Mesothelial cell of epicardium (in vitro differentiated cells): ENCODE measurements around the gene CAMTA1. TPM values are rescaled to one million over a fixed set of nuclear protein-coding genes. Genes with fewer than 3 reads are reported as not detected.

Source experiments
- DNase-seq, 2 experiments: peaks; one replicate each; pipeline ENCODE4 v3.0.0; 2021; ENCODE audit warnings: low spot score in 2 of 2; ENCODE audit not compliant: unreplicated experiment in 2 of 2
- H3K27ac Mint-ChIP-seq: 2 replicates; pipeline ENCODE4 v1.8.0; 2021; ENCODE audit warnings: mixed read lengths
- H3K27me3 Mint-ChIP-seq: 2 replicates; pipeline ENCODE4 v1.8.0; 2021; ENCODE audit warnings: low read depth, mixed read lengths
- H3K36me3 Mint-ChIP-seq: 2 replicates; pipeline ENCODE4 v1.8.0; 2021; ENCODE audit warnings: mixed read lengths
- H3K4me1 Mint-ChIP-seq: 2 replicates; pipeline ENCODE4 v1.8.0; 2021; ENCODE audit warnings: mixed read lengths
- H3K4me3 Mint-ChIP-seq: 2 replicates; pipeline ENCODE4 v1.8.0; 2021; ENCODE audit warnings: mild to moderate bottlenecking, moderate library complexity, mixed read lengths
- H3K9me3 Mint-ChIP-seq: 2 replicates; pipeline ENCODE4 v1.8.0; 2021; ENCODE audit warnings: mixed read lengths
- total RNA-seq: library from RNA; stranded (reverse); gene quantifications from 3 replicates; pipeline ENCODE4 v1.2.1, GENCODE V29; 2021
- TF ChIP-seq, protein P1 (sequence below): fragments of 200-600 bp; sonication (generic); IDR thresholded peaks from one replicate; pipeline ENCODE4 v1.5.0; 2021; ENCODE audit warnings: antibody characterized with exemption; ENCODE audit not compliant: unreplicated experiment

CAMTA1 gene
- total RNA-seq, 1 donor from 2014 or later, result 70.4 TPM

DNA sequence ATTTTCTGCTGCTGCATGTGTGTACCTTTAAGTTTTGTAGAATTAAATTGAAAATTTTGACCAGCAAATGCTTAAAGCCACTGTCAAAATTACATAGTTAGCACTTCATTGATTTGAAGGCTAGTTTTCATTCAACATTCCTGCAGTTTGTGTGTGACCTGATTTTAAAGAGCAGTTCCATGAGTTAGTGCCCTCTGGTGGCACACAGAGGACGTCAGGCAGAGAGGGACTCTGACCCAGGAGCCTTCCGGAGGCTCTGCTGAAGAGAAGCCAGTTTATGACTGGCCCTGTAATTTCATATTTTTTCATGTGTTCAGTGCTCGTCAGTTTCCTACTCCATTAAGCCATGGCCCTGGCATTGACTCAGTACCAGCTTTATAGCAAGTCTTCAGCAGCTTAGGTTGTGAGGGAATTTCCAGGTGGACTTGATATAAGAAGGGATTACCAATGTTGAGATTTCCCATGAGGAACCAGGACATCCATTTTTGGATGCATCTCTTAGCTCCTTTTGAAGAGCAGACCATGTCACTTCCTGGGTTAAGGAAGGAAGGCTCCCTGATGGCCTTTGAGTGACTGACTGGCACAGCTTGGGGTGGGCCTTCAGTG is 104.7 kb downstream of the CAMTA1 start:
- no peak for DNase-seq
- TF ChIP-seq, protein P1, sequence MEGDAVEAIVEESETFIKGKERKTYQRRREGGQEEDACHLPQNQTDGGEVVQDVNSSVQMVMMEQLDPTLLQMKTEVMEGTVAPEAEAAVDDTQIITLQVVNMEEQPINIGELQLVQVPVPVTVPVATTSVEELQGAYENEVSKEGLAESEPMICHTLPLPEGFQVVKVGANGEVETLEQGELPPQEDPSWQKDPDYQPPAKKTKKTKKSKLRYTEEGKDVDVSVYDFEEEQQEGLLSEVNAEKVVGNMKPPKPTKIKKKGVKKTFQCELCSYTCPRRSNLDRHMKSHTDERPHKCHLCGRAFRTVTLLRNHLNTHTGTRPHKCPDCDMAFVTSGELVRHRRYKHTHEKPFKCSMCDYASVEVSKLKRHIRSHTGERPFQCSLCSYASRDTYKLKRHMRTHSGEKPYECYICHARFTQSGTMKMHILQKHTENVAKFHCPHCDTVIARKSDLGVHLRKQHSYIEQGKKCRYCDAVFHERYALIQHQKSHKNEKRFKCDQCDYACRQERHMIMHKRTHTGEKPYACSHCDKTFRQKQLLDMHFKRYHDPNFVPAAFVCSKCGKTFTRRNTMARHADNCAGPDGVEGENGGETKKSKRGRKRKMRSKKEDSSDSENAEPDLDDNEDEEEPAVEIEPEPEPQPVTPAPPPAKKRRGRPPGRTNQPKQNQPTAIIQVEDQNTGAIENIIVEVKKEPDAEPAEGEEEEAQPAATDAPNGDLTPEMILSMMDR, result peak; percentile 38
- Mint-ChIP-seq H3K36me3 (no peaks in the 10 kb centered on the region), H3K27me3 (no peaks in the 10 kb centered on the region), H3K4me1 (no peaks in the 10 kb centered on the region), H3K4me3 (no peak overlapping the region), H3K9me3 (no peaks in the 10 kb centered on the region), H3K27ac (no peak overlapping the region)

DNA sequence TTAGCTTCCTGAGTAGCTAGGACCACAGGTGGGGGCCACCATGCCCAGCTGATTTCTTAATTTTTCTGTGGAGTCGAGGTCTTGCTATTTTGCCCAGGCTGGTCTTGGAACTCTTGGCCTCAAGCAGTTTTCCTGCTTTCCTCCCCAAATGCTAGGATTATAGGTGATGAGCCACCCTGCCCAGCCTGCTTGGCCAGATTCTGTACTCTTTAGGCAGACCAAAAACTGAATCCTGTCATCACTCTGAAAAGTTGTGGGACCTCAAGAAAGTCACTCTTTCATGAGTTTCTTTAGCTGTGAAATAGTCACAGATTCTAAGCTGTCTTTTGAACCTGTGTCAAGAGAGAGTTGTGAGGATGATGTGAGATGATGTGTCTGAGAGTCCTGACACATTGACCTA is 105.4 kb downstream of the CAMTA1 start:
- Mint-ChIP-seq H3K4me3 (no peak overlapping the region), H3K9me3 (no peaks in the 10 kb centered on the region), H3K27ac (no peak overlapping the region), H3K4me1 (no peaks in the 10 kb centered on the region), H3K36me3 (no peaks in the 10 kb centered on the region), H3K27me3 (no peaks in the 10 kb centered on the region)
- TF ChIP-seq, protein P1, result no peak
- DNase-seq, result no peak

DNA sequence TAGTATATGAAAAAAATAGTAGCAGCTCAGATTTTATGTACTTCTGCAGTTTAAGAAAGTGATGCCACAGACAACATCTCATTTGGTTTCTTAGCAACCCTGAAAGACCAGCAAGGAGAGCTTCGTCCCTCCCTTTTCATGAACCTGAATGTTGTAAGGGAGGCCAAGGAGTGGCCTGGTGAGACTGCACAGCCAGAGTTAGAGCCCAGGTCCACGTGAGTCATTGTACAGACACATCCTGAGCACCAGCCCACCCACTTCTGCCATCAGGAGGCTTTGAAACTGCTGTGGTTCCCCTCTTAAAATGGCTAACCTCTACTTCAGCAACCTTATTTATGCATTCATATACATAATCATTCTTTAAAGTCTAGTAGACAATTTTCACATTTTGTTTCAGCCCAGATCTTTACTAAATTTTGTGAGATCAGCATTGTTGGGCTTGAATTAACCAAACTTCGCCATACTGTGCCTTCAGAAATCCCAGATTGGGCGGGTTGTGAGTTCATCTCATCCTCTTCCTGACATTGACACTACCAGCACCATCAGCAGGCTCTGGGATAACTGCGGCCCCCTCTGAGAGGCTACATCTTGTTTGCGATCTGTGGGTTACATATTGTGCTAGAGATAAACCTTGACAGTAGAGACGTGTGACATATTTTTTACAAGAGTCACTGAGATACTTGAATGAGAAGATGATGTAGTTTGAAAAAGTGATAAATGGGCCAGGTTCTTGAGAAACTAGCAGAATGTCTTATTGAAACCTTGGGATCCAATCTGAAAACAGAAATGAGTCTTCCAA is 106.7 kb downstream of the CAMTA1 start:
- H3K27me3 Mint-ChIP-seq, result no peaks in the 10 kb centered on the region
- H3K4me1 Mint-ChIP-seq, result no peaks in the 10 kb centered on the region
- no peak for DNase-seq
- no peak overlapping the region for H3K27ac Mint-ChIP-seq
- H3K4me3 Mint-ChIP-seq, result no peak overlapping the region
- H3K36me3 Mint-ChIP-seq, result no peaks in the 10 kb centered on the region
- TF ChIP-seq, protein P1, result no peak
- no peaks in the 10 kb centered on the region for H3K9me3 Mint-ChIP-seq

DNA sequence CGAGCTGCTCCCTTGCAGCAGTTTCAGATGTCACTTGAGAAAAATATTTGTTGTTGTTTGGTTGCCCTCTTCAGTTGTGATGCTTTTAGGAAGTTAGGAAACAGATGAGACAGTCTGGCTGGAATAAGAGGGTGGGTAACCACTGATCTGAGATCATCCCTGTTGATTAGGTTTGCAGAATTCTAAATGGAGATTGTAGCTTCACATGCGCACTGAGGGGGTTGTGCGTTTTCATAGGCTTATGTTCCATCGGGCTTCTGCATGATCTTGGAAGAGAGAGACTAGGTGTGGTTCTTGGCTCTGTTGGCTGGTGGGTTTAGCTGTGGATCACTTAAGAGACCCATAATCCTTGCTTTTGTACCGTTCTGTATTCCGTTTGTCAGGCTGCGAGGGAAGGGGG is 108.1 kb downstream of the CAMTA1 start:
- DNase-seq, result no peak
- Mint-ChIP-seq H3K4me3 (no peak overlapping the region), H3K36me3 (no peaks in the 10 kb centered on the region), H3K27ac (no peak overlapping the region), H3K9me3 (no peaks in the 10 kb centered on the region), H3K4me1 (no peaks in the 10 kb centered on the region), H3K27me3 (no peaks in the 10 kb centered on the region)
- TF ChIP-seq, protein P1, result no peak

DNA sequence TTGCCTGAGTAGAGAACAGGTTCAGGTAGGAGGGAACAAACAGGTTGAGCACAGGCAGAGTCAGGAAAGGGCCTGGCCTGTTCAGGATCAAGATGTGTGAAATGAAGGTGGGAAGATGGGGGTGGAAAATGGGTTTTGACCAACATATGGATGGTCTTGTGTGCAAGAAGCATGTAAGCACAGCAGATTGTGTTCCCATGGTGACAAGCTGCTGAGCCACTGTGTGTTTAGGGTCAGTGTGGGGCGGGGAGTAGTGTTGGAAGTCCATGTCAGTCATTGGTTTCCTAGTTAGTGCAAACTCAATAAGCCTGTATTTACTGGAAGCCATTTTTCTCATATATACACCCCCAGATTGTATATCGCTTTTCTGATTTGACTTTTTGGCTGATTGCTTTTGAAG is 111.9 kb downstream of the CAMTA1 start:
- no peak for DNase-seq
- Mint-ChIP-seq H3K4me1 (peaks cover 2% of the 10 kb centered on the region), H3K27ac (no peak overlapping the region), H3K9me3 (no peaks in the 10 kb centered on the region), H3K4me3 (no peak overlapping the region), H3K27me3 (no peaks in the 10 kb centered on the region), H3K36me3 (no peaks in the 10 kb centered on the region)
- TF ChIP-seq, protein P1, result no peak
